ENCODE data around the gene SCMH1. TPM values are rescaled to one million over a fixed set of nuclear protein-coding genes. Genes with fewer than 3 reads are reported as not detected.

Gene SCMH1
- polyA plus RNA-seq, 2 of the 4 experiments (the other 2 are of a cell fraction) = 11.6 to 26.7 TPM

GRCh38 chr1:41275831-41276230, 33.7 kb upstream of the SCMH1 start:
- Histone ChIP-seq H3K4me3 (no peak overlapping the region), H3K4me1 (no peaks in the 10 kb centered on the region), H3K27ac (no peak overlapping the region), H3K9me3 (no peaks in the 10 kb centered on the region), H3K4me2 (no peak overlapping the region)
- DNase-seq (ENCODE audit: low read depth in 1 of 2, low spot score in 1 of 2) (no peak), ATAC-seq (no peak), FAIRE-seq (no peak)
- TF ChIP-seq CEBPB (IDR thresholded peaks at IDR 0.05) (no peak), HEYL (CRISPR knock-in tag; IDR thresholded peaks at IDR 0.05) (no peak), FOXS1 (CRISPR knock-in tag; IDR thresholded peaks at IDR 0.05) (no peak), ESRRA (IDR thresholded peaks at IDR 0.05; ENCODE audit: borderline replicate concordance, low read length) (no peak), FOSL2 (IDR thresholded peaks at IDR 0.05) (no peak), FOSL2 (CRISPR knock-in tag; IDR thresholded peaks at IDR 0.05) (no peak), ZSCAN20 (CRISPR knock-in tag; IDR thresholded peaks at IDR 0.05) (no peak)
- 73% methylated on average over 8 of the region's 9 CpGs for WGBS (ENCODE audit: missing lambda C conversion rate)
- ChIA-PET CTCF (interaction anchor here (1.2 to 10.4 kb wide), 4 partner anchors 12 to 157 kb away, joined by 3 to 146 read pairs (median 9); no protein-coding TSS in a partner anchor), POLR2A (no interaction called here)

GRCh38 chr1:41274752-41275545, 32.8 kb upstream of the SCMH1 start:
- Histone ChIP-seq H3K27ac (no peak overlapping the region), H3K4me2 (no peak overlapping the region), H3K4me3 (no peak overlapping the region), H3K4me1 (no peaks in the 10 kb centered on the region), H3K9me3 (no peaks in the 10 kb centered on the region)
- DNase-seq (ENCODE audit: low read depth in 1 of 2, low spot score in 1 of 2) = no peak
- POLR2A ChIA-PET = no interaction called here
- 59% methylated on average over 7 of the region's 7 CpGs for WGBS (ENCODE audit: missing lambda C conversion rate)
- CTCF ChIA-PET = interaction anchor here (0.6 to 4.2 kb wide), 3 partner anchors 11 to 158 kb away, joined by 3 to 15 read pairs (median 3); no protein-coding TSS in a partner anchor
- no peak for ATAC-seq
- TF ChIP-seq, protein P1, sequence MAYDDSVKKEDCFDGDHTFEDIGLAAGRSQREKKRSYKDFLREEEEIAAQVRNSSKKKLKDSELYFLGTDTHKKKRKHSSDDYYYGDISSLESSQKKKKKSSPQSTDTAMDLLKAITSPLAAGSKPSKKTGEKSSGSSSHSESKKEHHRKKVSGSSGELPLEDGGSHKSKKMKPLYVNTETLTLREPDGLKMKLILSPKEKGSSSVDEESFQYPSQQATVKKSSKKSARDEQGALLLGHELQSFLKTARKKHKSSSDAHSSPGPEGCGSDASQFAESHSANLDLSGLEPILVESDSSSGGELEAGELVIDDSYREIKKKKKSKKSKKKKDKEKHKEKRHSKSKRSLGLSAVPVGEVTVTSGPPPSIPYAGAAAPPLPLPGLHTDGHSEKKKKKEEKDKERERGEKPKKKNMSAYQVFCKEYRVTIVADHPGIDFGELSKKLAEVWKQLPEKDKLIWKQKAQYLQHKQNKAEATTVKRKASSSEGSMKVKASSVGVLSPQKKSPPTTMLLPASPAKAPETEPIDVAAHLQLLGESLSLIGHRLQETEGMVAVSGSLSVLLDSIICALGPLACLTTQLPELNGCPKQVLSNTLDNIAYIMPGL (CRISPR knock-in tag; IDR thresholded peaks at IDR 0.05; ENCODE audit: borderline replicate concordance) = no peak
- no peak for TF ChIP-seq KDM5A (IDR thresholded peaks at IDR 0.05)
- no peak for TF ChIP-seq MAX (IDR thresholded peaks at IDR 0.05)
- TF ChIP-seq ZC3H11A (IDR thresholded peaks at IDR 0.05) = no peak
- TF ChIP-seq, protein P2, sequence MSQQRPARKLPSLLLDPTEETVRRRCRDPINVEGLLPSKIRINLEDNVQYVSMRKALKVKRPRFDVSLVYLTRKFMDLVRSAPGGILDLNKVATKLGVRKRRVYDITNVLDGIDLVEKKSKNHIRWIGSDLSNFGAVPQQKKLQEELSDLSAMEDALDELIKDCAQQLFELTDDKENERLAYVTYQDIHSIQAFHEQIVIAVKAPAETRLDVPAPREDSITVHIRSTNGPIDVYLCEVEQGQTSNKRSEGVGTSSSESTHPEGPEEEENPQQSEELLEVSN (IDR thresholded peaks at IDR 0.05; ENCODE audit: borderline replicate concordance, low read depth) = no peak
- TF ChIP-seq EHF (CRISPR knock-in tag; IDR thresholded peaks at IDR 0.05) = no peak
- no peak for TF ChIP-seq FOSL2 (IDR thresholded peaks at IDR 0.05)
- TF ChIP-seq FOSL2 (CRISPR knock-in tag; IDR thresholded peaks at IDR 0.05) = no peak
- no peak for TF ChIP-seq NPAS2 (CRISPR knock-in tag; IDR thresholded peaks at IDR 0.05; ENCODE audit: borderline replicate concordance)
- no peak for TF ChIP-seq RFX5 (IDR thresholded peaks at IDR 0.05)
- TF ChIP-seq ZNF302 (CRISPR knock-in tag; IDR thresholded peaks at IDR 0.05) = no peak
- no peak for TF ChIP-seq NFE2L2 (conservative IDR thresholded peaks at IDR 0.05; ENCODE audit: low read length)
- no peak for TF ChIP-seq CBX8 (IDR thresholded peaks at IDR 0.05)
- no peak for TF ChIP-seq ZSCAN20 (CRISPR knock-in tag; IDR thresholded peaks at IDR 0.05)
- TF ChIP-seq KDM1A (IDR thresholded peaks at IDR 0.05; ENCODE audit: low read depth) = no peak
- TF ChIP-seq HEYL (CRISPR knock-in tag; IDR thresholded peaks at IDR 0.05) = no peak
- no peak for TF ChIP-seq HOXB5 (CRISPR knock-in tag; IDR thresholded peaks at IDR 0.05)
- TF ChIP-seq, protein P3, sequence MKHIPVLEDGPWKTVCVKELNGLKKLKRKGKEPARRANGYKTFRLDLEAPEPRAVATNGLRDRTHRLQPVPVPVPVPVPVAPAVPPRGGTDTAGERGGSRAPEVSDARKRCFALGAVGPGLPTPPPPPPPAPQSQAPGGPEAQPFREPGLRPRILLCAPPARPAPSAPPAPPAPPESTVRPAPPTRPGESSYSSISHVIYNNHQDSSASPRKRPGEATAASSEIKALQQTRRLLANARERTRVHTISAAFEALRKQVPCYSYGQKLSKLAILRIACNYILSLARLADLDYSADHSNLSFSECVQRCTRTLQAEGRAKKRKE (CRISPR knock-in tag; IDR thresholded peaks at IDR 0.05; ENCODE audit: low read depth) = no peak
- no peak for TF ChIP-seq HDAC2 (IDR thresholded peaks at IDR 0.05)
- no peak for TF ChIP-seq HOXA7 (CRISPR knock-in tag; IDR thresholded peaks at IDR 0.05)
- TF ChIP-seq HOXB13 (CRISPR knock-in tag; IDR thresholded peaks at IDR 0.05; ENCODE audit: low read depth) = no peak
- FAIRE-seq = no peak
